AG04449 (cell line): ENCODE measurements around the gene TIPARP.

ENCODE experiments used
- CTCF ChIA-PET: fragments of 350-600 bp; formaldehyde crosslinking; extraction: SDS; loops from one replicate; lab custom pipeline; 2021; ENCODE audit warnings: antibody characterized with exemption; lab: Yijun Ruan, JAX
- POLR2A ChIA-PET: fragments of 400-600, 350-600 bp; formaldehyde crosslinking; extraction: SDS; loops from one replicate; lab custom pipeline; 2020; ENCODE audit warnings: antibody characterized with exemption, inconsistent platforms; lab: Yijun Ruan, JAX
- DNase-seq: peaks from one replicate; pipeline ENCODE4 v3.0.0-alpha.2; 2010; ENCODE audit warnings: low read depth, low spot score
- H3K4me3 ChIP-seq: 2 replicates; pipeline ENCODE4 v1.5.1; 2011; ENCODE audit warnings: low read depth, mild to moderate bottlenecking, control low read depth, low read length
- TF ChIP-seq, protein P1 (sequence below): IDR thresholded peaks from one replicate; pipeline ENCODE4 v1.5.1; 2011; ENCODE audit warnings: mild to moderate bottlenecking, moderate library complexity, low read length, control low read depth, inconsistent platforms; ENCODE audit not compliant: insufficient read depth; ENCODE audit errors: missing control alignments

TIPARP gene

DNA sequence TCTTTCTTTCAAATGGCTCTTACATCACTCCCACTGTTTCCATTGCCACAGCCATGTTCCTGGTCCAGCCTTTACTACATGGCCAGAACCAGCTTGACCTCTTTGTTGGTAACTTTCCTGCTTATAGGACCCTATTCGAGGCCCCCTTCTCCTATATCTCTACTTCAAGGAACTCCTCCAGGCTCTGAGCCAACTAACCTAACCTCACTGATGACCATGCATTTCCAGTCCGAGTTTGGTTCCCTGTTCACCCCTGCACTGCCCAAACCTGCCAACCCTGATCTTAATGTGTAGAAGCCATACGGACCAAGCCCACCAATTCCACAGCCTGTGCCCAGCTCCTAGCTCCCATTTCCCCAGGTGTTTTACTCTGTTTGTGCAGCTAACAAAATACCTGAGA lies 38.4 kb upstream of the TIPARP start:
- ChIA-PET POLR2A (no interaction called here), CTCF (interaction anchor here (1.3 kb wide), 1 partner anchor 9 kb away, joined by 3 read pairs; no protein-coding TSS in a partner anchor)
- no peak for DNase-seq
- H3K4me3 ChIP-seq, result no peak overlapping the region
- TF ChIP-seq, protein P1, sequence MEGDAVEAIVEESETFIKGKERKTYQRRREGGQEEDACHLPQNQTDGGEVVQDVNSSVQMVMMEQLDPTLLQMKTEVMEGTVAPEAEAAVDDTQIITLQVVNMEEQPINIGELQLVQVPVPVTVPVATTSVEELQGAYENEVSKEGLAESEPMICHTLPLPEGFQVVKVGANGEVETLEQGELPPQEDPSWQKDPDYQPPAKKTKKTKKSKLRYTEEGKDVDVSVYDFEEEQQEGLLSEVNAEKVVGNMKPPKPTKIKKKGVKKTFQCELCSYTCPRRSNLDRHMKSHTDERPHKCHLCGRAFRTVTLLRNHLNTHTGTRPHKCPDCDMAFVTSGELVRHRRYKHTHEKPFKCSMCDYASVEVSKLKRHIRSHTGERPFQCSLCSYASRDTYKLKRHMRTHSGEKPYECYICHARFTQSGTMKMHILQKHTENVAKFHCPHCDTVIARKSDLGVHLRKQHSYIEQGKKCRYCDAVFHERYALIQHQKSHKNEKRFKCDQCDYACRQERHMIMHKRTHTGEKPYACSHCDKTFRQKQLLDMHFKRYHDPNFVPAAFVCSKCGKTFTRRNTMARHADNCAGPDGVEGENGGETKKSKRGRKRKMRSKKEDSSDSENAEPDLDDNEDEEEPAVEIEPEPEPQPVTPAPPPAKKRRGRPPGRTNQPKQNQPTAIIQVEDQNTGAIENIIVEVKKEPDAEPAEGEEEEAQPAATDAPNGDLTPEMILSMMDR, result no peak

DNA sequence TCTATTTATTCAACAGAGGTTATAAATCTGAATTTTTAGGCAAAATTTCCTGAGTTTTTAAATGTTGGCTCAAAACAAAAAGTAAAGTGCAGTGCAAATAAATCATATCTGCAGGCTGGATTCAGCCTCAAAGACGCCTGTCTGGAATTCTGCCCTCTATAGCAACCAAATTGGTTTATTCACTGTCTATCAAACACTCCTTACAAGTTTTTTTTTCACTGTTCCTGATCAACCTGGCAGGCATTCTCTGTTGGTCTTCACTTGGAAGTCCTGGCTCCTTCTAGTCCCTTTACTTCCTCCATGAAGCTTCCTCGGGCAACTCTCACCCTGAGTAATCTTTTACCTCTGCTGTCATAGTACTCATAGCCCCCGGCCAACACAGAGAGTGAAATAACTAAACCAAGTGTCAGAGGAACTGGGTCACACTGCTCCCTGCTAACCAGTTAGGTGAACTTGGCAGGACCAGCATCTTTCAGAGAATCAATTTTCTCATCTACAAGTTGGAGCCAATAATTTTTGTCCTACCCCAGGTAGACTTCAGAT lies 36.8 kb upstream of the TIPARP start:
- CTCF ChIA-PET, result no interaction called here
- TF ChIP-seq, protein P1, result no peak
- POLR2A ChIA-PET, result interaction anchor here (0.6 kb wide), 1 partner anchor 84 kb away, joined by 3 read pairs; no protein-coding TSS in a partner anchor
- H3K4me3 ChIP-seq, result no peak overlapping the region
- DNase-seq, result no peak

DNA sequence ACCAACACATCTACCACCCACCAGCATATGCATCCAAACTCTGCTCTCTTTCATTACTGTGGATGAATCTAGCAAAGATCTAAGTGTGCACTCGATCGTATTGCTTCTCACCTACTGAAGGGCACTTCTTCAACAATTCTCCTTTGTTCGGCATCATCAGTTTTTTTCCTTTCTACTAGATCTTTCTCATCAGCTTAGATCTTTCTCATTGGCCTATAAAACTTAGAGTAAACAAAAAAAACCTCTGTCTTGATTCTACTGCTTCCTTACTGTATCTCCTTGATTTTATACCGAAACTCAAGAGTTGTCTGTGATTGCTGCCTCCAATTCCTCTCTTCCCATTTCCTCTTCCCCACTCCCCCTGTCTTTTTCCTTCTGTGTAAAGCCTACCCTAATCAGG lies 36.1 kb upstream of the TIPARP start:
- ChIA-PET CTCF (interaction anchor here (0.7 kb wide), 1 partner anchor 8 kb away, joined by 3 read pairs; no protein-coding TSS in a partner anchor), POLR2A (no interaction called here)
- DNase-seq, result no peak
- H3K4me3 ChIP-seq, result no peak overlapping the region
- TF ChIP-seq, protein P1, result no peak

DNA sequence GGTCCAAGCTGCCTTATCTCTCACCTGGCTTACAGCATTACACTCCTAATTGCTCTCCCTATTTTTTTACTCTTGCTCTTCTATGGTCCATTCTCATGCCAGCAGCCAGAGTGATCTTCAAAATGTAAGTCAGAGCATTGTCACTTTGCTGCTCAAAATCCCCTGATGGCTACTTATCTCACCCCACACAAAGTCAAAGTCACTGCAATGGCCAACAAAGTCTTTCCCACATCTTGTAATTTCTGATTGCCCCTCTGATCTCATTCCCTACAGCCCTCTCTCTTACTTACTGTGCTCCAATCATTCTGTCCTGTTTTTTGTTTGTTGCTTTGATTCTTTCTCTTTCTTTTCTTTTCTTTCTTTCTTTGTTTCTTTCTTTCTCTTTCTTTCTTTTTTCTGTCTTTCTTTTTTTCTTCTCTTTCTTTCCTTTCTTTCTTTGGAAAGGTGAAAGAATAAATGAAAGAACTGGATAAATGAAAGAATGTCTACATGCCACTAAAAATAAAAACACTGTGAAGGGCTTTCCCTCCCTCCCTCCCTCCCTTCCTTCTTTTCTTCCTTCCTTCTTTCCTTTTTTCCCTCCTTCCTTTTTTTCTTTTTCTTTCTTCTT lies 34.9 kb upstream of the TIPARP start:
- no peak overlapping the region for H3K4me3 ChIP-seq
- CTCF ChIA-PET, result interaction anchor here (1.2 kb wide), 1 partner anchor 11 kb away, joined by 3 read pairs; no protein-coding TSS in a partner anchor
- POLR2A ChIA-PET, result no interaction called here
- TF ChIP-seq, protein P1, result no peak
- no peak for DNase-seq

DNA sequence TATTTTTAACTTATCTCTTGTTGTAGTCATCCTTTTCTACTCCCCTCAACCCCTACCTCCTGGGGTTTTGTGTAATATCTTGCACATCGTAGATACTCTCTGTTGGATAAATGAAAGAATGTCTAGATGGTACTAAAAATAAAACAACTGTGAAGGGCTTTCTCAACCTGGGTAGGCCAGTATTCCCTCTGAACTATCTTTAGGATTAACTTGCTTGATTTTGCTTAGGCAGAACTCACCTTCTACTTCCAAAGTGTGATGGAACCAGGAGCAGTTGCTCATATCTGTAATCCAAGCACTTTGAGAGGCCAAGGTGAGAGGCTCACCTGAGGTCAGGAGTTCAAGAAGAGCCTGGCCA lies 32.8 kb upstream of the TIPARP start:
- POLR2A ChIA-PET, result no interaction called here
- no peak for DNase-seq
- TF ChIP-seq, protein P1, result no peak
- H3K4me3 ChIP-seq, result no peak overlapping the region
- CTCF ChIA-PET, result no interaction called here

DNA sequence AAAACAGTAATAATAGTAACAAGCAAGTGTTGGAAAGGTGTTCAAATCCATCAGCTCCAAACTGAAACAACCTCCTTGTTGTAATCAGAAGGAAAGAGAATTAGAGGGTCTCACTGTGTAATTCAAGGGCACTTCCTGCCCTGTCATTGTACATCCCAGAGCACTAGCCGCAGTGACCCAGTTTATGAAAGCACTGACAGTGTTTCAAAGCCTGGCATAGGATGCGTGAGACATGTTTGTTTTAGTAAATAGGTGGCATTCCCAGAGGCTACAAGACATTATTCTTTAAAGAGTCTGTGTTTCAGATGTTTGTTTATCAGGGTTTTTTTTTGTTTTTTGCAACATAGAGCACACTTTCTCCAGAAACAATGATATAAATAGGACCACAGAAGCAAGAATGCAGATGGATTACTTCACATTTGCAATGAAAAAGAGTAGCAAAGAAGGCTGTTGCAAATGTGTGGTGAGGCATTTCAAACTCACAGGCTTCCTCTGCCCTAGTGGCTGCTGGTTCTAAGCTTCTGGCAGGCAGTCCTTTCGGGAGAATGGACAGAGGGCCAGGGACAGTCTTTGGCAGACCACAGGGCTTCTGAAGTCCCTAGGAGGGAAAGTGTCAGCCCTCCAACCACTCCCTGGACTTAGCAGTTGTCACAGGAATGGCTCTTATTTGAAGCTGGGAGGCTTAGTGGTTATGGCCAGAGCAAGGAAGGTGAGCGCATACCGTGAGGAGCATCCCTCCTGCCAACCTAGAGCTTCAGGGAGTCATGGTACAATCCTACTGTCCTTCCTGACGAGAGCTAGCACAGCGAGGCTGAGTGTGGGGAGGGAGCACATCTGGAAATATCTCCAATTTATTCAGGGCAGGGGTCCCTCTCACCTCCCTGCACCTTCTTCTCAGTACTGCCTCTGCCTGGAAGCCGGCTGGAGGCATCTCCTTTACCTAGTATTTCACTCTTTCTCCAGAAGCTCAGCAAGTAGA lies 31.4 kb upstream of the TIPARP start:
- no peak for DNase-seq
- H3K4me3 ChIP-seq, result no peak overlapping the region
- TF ChIP-seq, protein P1, result no peak
- CTCF ChIA-PET, result interaction anchor here (0.6 to 1.1 kb wide), 2 partner anchors 30 to 126 kb away, joined by 3 read pairs; no protein-coding TSS in a partner anchor
- POLR2A ChIA-PET, result interaction anchor here (0.6 kb wide), 1 partner anchor 89 kb away, joined by 3 read pairs; no protein-coding TSS in a partner anchor
